BLaER1 treated with 17β-estradiol and CSF1 and Interleukin-3, amounts not matched to agents 10 nM and 100 nM (cell line): ENCODE measurements around the gene FBXO47.
"Not testable (repeated sequence)": the region's sequence is repeated elsewhere in the genome, so short reads cannot be mapped to it uniquely, and the experiment has no call there.

Source experiments
- H3K27ac ChIP-seq, 11 experiments: shearing (Covaris generic); formaldehyde crosslinking; 2 replicates each; pipeline ENCODE4 v1.8.1; 2022
- H3K27me3 ChIP-seq, 11 experiments: shearing (Covaris generic); formaldehyde crosslinking; 2 replicates each; pipeline ENCODE4 v1.8.1; 2022
- H3K36me3 ChIP-seq, 11 experiments: shearing (Covaris generic); formaldehyde crosslinking; 2 replicates each; pipeline ENCODE4 v1.8.1; 2022
- H3K4me1 ChIP-seq, 10 experiments: shearing (Covaris generic); formaldehyde crosslinking; 2 replicates each; pipeline ENCODE4 v1.8.1; 2022
- H3K4me2 ChIP-seq, 11 experiments: shearing (Covaris generic); formaldehyde crosslinking; 2 replicates each; pipeline ENCODE4 v1.8.1; 2022
- H3K4me3 ChIP-seq, 10 experiments: shearing (Covaris generic); formaldehyde crosslinking; 2 replicates each; pipeline ENCODE4 v1.8.1; 2022
- H3K9ac ChIP-seq, 11 experiments: shearing (Covaris generic); formaldehyde crosslinking; 2 replicates each; pipeline ENCODE4 v1.8.1; 2022
- H3K9me3 ChIP-seq, 11 experiments: shearing (Covaris generic); formaldehyde crosslinking; replicated peaks in 1 of 11; 2 replicates each; pipeline ENCODE4 v1.8.1; 2022
- H4K20me1 ChIP-seq, 11 experiments: shearing (Covaris generic); formaldehyde crosslinking; 2 replicates each; pipeline ENCODE4 v1.8.1; 2022
- Cebpa-rat ChIP-seq, 11 experiments: shearing (Covaris generic); IDR thresholded peaks; 2 replicates each; pipeline ENCODE4 v1.8.1; 2022

The FBXO47 gene

DNA sequence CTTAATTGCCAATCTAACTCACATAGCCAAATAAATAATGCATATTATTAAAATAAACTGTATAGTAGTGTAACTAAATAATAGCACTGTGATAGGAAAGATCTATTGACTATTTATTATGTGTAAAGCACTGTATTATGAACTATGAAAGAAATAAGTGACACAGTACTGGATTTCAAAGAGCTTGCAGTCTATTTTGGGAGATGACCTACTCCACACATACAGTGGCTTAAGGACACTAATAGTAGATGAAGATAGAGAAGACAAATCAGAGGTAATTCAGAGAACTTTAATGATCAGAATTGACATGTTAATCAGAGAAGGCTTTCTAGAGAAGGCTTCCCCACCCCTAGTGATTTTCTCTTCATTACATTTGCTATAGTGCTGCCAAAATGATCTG, 27.2 kb downstream of the FBXO47 start:
- no peaks in the 10 kb centered on the region for H3K27me3 ChIP-seq
- H3K4me2 ChIP-seq: no peak overlapping the region
- H4K20me1 ChIP-seq: no peaks in the 10 kb centered on the region
- peaks cover 11 to 22% (median 17%) of the 10 kb centered on the region in 10 experiments; a peak in 19 of 20 replicates for H3K4me1 ChIP-seq
- H3K9ac ChIP-seq: no peak overlapping the region
- no peaks in the 10 kb centered on the region for H3K9me3 ChIP-seq
- H3K27ac ChIP-seq: no peak overlapping the region
- no peaks in the 10 kb centered on the region for H3K36me3 ChIP-seq
- H3K4me3 ChIP-seq: no peak overlapping the region
- no peak for TF ChIP-seq Cebpa-rat (IDR thresholded peaks at IDR 0.05)

DNA sequence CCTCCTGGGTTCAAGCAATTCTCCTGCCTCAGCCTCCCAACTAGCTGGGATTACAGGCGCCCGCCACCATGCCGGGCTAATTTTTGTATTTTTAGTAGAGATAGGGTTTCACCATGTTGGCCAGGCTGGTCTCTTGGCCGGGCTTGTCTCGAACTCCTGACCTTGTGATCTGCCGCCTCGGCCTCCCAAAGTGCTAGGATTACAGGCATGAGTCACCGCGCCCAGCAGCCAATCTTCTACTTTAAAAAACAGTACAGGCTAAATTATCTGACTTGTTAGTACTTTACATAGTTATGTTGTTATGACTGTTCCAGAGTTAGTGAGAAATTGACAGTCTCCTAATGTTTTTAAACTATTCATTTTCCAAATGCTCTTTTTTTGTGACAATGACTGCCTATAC, 33.2 kb downstream of the FBXO47 start:
- H3K27ac ChIP-seq, H3K36me3 ChIP-seq, H3K4me3 ChIP-seq, H3K4me1 ChIP-seq, H4K20me1 ChIP-seq, H3K9me3 ChIP-seq, H3K27me3 ChIP-seq, H3K4me2 ChIP-seq, H3K9ac ChIP-seq: not testable (repeated sequence)

DNA sequence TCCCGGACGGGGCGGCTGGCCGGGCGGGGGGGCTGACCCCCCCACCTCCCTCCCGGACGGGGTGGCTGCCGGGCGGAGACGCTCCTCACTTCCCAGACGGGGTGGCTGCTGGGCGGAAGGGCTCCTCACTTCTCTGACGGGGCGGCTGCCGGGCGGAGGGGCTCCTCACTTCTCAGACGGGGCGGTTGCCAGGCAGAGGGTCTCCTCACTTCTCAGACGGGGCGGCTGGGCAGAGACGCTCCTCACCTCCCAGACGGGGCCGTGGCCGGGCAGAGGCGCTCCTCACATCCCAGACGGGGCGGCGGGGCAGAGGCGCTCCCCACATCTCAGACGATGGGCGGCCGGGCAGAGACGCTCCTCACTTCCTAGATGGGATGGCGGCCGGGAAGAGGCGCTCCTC, 36.4 kb downstream of the FBXO47 start:
- not testable (repeated sequence) for H3K9ac ChIP-seq, H3K4me2 ChIP-seq, H3K36me3 ChIP-seq

DNA sequence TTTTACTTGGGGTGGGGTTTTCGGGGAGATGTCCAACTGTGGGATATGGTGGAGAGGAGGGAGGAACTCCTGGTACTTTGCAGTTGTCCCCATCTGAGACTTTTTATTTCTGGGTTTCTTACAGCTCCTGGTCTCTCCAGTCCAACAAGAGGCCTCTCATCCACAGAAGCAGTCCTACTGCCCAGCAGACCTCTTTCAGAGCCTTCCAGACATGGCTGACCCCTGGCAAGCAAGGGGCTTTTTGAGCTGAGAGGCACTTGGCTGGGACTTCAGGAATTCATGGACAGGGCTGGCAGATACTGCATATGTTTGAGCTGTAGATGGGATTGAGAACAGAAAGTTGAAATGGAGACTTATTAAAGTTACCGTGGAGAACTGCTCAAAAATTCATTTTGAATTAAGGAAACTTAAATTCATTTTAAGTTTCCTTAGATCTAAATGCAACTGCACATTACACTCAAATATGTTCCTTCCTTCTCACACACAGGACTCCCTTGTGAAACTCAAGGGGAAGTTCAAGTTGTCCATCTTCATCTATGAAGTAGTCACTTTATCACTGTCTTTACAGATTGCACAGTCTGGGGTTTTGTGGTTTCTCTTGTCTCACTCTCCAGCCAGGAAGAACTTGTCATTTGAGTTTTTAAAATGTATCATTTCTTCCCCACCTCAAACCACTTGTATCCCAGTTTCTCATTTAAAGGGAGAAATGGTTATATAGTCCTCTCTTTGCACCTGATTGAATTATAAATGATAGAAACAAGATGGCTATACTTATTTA, 40.7 kb downstream of the FBXO47 start:
- no peaks in the 10 kb centered on the region for H3K27me3 ChIP-seq
- H3K27ac ChIP-seq: peak overlapping the region in 10 of 11 experiments; percentile 25 to 92 (median 86); a peak in 18 of 22 replicates
- H3K36me3 ChIP-seq: no peaks in the 10 kb centered on the region
- peak overlapping the region; percentile 61 to 96 (median 82) for H3K4me2 ChIP-seq
- TF ChIP-seq Cebpa-rat (IDR thresholded peaks at IDR 0.05): peak in 7 of 11 experiments; percentile 16 to 92 (median 78); a peak in 9 of 22 replicates
- peaks cover 0 to 23% (median 0%) of the 10 kb centered on the region in 11 experiments; a peak in 5 of 22 replicates for H4K20me1 ChIP-seq
- peak overlapping the region in 5 of 10 experiments; percentile 26 to 52 (median 37); a peak in 6 of 20 replicates for H3K4me3 ChIP-seq
- H3K4me1 ChIP-seq: peaks cover 45 to 62% (median 55%) of the 10 kb centered on the region in 10 experiments
- H3K9me3 ChIP-seq: no peaks in the 10 kb centered on the region
- H3K9ac ChIP-seq: peak overlapping the region; percentile 1 to 79 (median 69); a peak in 20 of 22 replicates

More for the DNA sequence above, 36.4 kb downstream of the FBXO47 start:
- H3K4me1 ChIP-seq: peaks cover 16 to 26% (median 22%) of the 10 kb centered on the region in 10 experiments
- H3K27me3 ChIP-seq, H3K27ac ChIP-seq, H3K9me3 ChIP-seq, H3K4me3 ChIP-seq, H4K20me1 ChIP-seq: not testable (repeated sequence)

DNA sequence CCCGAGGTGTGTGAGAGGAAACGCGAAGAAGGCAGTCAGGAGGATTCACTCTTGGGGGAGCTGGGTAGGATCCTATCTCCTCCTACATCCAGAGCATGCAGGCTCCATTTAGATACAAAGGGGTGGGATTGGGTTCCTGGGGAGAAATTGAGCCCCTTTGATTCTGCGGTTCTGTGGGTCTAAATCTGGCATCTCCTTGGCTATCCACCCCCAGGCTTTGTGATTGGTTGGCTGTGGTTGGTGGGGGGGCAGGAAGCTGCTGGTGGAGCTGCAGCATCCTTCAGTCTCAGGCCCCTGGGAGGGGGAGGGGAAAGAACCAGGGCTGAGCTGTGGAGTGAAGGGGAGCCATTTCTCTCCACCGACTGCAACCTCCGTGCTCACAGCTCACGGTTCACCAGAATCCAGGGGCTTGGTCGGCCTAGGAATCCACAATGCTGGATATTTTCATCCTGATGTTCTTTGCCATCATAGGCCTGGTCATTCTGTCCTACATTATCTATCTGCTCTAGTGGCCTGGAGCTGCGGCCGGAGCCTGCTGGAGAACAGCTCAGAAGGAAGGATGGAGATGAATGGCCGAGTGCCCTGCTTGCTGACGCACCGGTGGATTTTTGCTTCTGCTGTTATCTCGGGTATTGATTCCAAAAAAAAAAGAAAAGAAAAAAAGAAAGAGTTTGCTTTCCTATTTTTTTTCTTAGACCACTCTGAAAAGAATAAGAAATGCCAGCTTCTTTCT, 41.8 kb downstream of the FBXO47 start, which contains the start of gene LASP1NB:
TSS of gene LASP1NB (plus strand) at position 352 of the 733 bp plus-strand sequence.
- Histone ChIP-seq H3K4me2 (peak within 1 kb of the TSS; percentile 61 to 96 (median 82)), H3K27ac (peak within 1 kb of the TSS in 10 of 11 experiments; percentile 25 to 92 (median 86); a peak in 18 of 22 replicates), H3K4me3 (peak within 1 kb of the TSS in 5 of 10 experiments; percentile 26 to 52 (median 37); a peak in 7 of 20 replicates), H4K20me1 (peaks cover 0 to 33% (median 0%) of the 10 kb centered on the region in 11 experiments; a peak in 6 of 22 replicates), H3K36me3 (peaks cover 0 to 10% (median 1%) of the 10 kb centered on the region in 11 experiments; a peak in 10 of 22 replicates), H3K9ac (peak within 1 kb of the TSS; percentile 1 to 79 (median 69); a peak in 20 of 22 replicates), H3K27me3 (no peaks in the 10 kb centered on the region), H3K9me3 (no peaks in the 10 kb centered on the region), H3K4me1 (peaks cover 55 to 73% (median 65%) of the 10 kb centered on the region in 10 experiments)
- no peak for TF ChIP-seq Cebpa-rat (IDR thresholded peaks at IDR 0.05)

DNA sequence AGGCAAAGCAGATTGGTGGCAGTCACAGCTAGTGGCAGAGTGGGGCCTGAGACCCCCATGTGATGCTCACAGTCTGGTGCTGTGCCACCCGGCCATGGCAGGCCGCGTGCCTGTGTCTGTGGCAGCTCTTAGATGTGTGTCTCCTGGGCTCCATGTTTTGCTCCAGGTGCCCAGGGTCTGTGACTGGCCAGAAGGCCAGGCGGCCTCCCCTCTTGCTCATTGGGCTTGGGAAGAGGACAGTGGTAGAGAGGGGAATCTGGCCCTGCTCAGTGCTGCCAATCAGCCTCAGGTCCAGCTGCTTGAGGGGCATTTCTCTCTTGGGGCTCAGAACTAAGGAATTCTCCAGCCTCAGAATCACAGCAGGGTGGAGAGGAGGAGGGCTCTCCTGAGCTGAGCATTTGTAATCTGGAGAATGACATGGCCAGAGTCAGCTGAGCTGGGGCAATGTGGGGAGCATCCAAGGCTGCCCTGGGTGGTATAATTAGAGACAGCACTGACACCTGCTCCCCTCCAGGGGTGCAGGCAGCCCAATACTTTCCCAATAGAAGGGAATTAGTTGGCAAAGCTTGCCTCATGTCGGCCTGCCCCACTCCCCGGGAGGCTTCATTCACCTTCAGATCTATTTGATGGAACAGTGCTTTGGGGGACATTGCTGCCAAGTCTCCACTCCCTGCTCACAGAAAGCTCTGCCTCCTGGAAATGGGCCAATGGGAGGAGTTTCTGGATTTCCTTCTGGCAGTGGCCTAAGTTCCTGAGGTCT, 44.5 kb downstream of the FBXO47 start:
- H4K20me1 ChIP-seq: peaks cover 0 to 60% (median 4%) of the 10 kb centered on the region in 11 experiments; a peak in 8 of 22 replicates
- H3K27me3 ChIP-seq: no peaks in the 10 kb centered on the region
- peaks cover 20 to 37% (median 28%) of the 10 kb centered on the region in 11 experiments for H3K36me3 ChIP-seq
- TF ChIP-seq Cebpa-rat (IDR thresholded peaks at IDR 0.05): no peak
- peaks cover 73 to 95% (median 84%) of the 10 kb centered on the region in 10 experiments for H3K4me1 ChIP-seq
- H3K4me3 ChIP-seq: no peak overlapping the region
- H3K27ac ChIP-seq: peak overlapping the region in 10 of 11 experiments; percentile 25 to 72 (median 62); a peak in 18 of 22 replicates
- no peaks in the 10 kb centered on the region for H3K9me3 ChIP-seq
- H3K4me2 ChIP-seq: peak overlapping the region; percentile 49 to 79 (median 69); a peak in 18 of 22 replicates
- H3K9ac ChIP-seq: peak overlapping the region in 8 of 11 experiments; percentile 11 to 58 (median 37); a peak in 5 of 22 replicates

DNA sequence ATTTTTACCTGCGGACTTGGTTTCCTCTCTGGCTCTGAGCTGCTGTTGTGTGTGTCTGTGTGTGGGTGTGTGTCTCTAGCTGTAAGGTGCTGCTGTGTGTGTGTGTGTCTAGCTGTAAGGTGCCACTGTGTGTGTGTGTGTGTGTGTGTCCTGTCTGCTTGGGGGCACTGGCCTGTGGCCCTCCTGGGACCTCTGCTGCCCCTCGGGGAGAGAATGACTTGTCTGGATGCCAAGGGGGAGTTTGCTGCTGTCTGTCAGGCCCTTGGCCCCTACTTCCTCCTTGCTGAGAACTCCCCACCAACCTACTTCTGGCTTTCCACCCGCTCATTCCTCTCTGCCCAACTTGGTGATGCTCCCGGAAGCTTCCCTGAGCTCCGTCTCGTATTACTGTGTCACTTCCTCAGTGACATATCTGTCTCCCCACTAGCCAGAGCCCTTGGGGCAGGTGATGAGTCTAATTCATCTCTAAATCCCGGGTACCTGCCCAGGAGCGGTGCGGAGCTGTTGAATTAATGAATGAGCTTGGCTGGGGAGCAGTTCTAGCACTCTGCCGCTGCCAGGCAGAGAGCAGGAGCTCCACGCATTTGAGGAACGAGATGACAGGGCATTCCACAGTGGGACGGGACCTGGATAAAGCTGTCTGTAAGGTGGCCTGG, 45.3 kb downstream of the FBXO47 start:
- Histone ChIP-seq H3K4me2 (peak overlapping the region; percentile 49 to 79 (median 69)), H3K36me3 (peaks cover 28 to 46% (median 36%) of the 10 kb centered on the region in 11 experiments), H4K20me1 (peaks cover 0 to 69% (median 4%) of the 10 kb centered on the region in 11 experiments; a peak in 8 of 22 replicates), H3K4me3 (no peak overlapping the region), H3K27ac (peak overlapping the region in 10 of 11 experiments; percentile 25 to 72 (median 62); a peak in 19 of 22 replicates), H3K9ac (peak overlapping the region; percentile 17 to 58 (median 39); a peak in 15 of 22 replicates), H3K27me3 (no peaks in the 10 kb centered on the region), H3K4me1 (peaks cover 68 to 87% (median 78%) of the 10 kb centered on the region in 10 experiments), H3K9me3 (no peaks in the 10 kb centered on the region)
- TF ChIP-seq Cebpa-rat (IDR thresholded peaks at IDR 0.05): no peak
